ENCODE measurements around the gene FARS2.

- TF ChIP-seq POLR2A (IDR thresholded peaks at IDR 0.05; ENCODE audit: low read length) (no peak), GATA1 (IDR thresholded peaks at IDR 0.05; ENCODE audit: low read depth, low read length) (no peak)
Measured at GRCh38 chr6:5531853-5532375, 270.6 kb downstream of the FARS2 start.
